HG03196 (cell line): ENCODE data around the gene MTHFSD.

Source experiments
- ATAC-seq: cut with Tn5 transposase; IDR thresholded peaks from one replicate; pipeline ENCODE4 v1.9.1; 2021; ENCODE audit not compliant: unreplicated experiment

MTHFSD gene

DNA sequence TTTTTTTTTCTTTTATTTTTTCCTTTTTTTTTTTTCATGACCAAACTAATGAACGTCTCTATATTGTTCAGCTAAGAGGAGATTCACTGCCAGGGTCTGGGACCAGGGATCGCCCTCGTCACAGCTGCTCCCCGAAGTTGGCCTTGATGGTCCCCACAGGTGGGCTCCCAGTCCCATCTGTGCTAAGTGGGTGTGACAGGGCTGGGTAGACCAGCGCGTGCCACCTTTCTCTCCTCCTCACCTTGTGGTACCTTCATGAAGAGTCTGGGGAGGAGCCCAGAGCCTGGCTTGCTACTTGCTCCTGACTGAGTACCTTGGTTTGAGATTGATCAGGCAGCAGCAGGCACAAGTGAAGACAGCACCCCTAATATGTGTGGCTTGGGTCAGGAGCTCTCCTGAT, 51.2 kb downstream of the MTHFSD start:
- no peak for ATAC-seq

DNA sequence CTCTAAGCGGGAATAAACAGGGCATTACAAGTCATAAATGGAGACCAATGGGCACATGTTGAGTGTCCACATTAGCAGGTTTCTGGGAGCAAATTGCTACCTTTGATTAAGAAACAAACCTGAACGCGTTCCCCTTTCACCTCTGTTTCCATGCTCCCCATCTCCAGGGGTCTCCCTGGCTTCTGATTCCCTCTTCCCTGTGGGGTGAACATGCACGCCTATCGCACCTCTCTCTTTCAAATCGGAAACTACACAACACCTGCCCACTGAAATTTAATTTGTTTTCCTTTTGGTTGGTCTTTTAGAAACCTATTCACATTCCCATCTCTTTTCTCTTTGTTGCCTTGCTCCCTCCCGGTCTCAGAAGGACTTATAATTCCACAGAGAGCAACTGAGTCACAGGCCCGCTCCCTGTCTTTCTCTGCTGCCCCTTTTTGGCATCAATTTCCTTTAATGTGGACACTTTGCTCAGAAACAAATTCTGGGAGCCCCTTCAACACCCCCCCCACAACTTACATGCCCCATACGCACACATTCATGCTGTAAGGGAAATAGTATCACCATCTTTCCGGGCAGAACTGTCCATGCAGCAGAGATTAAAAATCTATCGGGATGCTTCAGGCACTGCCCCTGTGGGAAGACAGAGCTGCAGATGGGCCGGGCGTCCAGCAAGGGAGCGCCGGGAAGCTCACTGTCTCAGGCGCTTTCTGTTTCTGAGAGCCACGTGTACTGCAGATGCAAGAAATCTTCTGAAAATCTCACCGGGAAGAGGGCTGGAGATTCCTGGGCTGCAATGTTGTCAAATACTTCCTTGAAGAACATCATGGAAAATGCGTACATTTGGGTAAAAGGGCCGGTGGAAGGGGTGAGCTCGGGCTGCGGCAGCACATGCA, 51.9 kb downstream of the MTHFSD start:
- no peak for ATAC-seq

GRCh38 chr16:86501989-86502855, 52.8 kb downstream of the MTHFSD start:
- no peak for ATAC-seq

DNA sequence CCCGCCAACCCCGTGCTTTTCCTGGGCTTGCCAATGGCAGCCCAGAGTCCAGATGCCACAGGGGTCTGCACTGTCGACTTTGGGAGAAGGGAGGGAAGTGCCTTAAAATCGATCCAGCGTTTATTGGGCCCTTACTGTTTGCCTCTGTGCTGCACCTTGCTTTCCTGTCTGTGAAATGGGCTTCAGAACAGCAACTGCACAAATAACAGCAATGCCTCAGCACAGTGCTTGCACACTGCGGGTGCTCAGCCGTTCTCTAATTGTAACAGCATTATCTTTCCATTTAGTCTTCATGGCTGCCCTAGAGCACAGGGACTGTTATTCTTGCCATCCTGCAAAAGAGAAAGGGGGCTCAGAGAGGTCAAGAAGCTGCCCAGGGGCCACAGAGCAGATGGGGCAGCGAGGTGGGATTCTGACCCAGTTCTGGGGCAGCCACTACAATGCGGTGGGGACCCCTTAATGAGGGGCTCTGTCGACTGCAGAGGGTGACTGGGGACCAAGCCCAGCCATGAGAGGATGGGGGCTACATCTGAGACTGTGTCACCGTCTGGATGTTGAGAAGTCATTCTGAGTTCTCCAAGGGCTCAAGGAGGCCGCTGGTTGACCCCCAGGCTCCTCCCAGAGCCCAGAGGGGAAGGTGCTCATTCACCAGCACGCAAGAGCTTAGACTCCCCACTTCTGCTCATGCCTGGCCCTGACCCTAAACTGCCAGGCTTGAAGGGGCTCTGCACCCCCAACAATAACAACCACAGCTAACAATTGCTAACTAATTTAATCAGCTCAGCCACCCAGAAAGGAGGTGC, 54.1 kb downstream of the MTHFSD start:
- no peak for ATAC-seq

GRCh38 chr16:86499889-86500707, 54.9 kb downstream of the MTHFSD start:
- ATAC-seq, result no peak

- no peak for ATAC-seq
Measured at GRCh38 chr16:86499440-86499786, 55.6 kb downstream of the MTHFSD start.

- no peak for ATAC-seq
Measured at GRCh38 chr16:86498671-86499439, 56.2 kb downstream of the MTHFSD start.

GRCh38 chr16:86498155-86498670, 56.8 kb downstream of the MTHFSD start:
- ATAC-seq, result no peak

- ATAC-seq, result no peak
Measured at GRCh38 chr16:86497551-86498021, 57.4 kb downstream of the MTHFSD start.

DNA sequence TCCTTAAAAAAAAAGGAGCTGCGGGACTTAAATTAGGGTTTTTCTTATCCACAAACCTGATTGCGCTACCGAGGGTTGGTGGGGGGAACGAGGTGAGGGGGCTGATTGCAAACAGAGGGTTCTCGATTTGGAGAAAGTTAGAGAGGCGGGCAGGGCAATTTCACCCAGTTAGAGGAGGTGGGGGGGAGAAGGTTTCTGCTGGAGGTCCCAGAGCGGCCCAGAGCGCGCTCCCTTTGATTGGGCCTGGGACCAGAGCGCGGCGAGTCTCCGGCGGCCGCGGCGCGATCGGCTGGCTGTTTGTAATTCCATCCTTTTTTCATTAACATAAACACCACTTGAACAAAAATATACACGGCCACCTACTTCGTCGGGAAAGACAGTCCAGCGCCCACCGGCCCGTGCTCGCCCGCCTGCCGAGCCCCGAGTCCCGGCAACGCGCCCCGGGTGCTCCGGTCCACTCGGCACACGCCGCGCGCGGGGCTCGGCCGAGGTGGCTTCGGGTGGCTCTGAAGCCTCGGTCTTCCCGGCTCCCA, 58.0 kb downstream of the MTHFSD start:
- ATAC-seq, result no peak

GRCh38 chr16:86496262-86496928, 58.6 kb downstream of the MTHFSD start:
- no peak for ATAC-seq

DNA sequence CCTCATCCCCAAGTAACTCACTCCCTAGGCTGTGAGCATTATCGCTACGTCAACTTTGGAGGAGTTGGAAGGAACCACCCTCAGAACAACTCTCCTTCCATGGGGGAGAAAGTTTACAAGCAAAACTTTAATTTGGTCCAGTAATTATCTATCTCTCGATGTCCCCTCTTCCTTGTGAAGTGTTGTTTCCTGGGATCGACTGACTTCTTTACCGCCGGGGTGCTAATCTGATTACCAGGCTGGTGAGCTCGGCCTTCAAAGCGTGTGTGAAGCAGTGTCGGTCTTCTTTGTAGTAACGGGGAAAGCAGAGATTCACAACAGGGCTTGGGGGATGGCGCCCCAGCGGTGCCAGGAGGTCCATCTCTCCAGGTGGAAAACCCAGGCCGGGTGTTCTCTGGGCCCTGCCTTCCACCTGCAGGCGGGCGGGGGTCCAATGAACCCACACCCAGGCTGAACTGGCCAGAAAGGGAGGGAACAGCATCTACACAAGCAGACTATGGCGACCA, 59.2 kb downstream of the MTHFSD start:
- ATAC-seq, result no peak

- ATAC-seq, result no peak
Measured at GRCh38 chr16:86495357-86495701, 59.7 kb downstream of the MTHFSD start.

- ATAC-seq, result no peak
Measured at GRCh38 chr16:86494565-86495356, 60.3 kb downstream of the MTHFSD start.

- no peak for ATAC-seq
Measured at GRCh38 chr16:86494039-86494564, 60.9 kb downstream of the MTHFSD start.

DNA sequence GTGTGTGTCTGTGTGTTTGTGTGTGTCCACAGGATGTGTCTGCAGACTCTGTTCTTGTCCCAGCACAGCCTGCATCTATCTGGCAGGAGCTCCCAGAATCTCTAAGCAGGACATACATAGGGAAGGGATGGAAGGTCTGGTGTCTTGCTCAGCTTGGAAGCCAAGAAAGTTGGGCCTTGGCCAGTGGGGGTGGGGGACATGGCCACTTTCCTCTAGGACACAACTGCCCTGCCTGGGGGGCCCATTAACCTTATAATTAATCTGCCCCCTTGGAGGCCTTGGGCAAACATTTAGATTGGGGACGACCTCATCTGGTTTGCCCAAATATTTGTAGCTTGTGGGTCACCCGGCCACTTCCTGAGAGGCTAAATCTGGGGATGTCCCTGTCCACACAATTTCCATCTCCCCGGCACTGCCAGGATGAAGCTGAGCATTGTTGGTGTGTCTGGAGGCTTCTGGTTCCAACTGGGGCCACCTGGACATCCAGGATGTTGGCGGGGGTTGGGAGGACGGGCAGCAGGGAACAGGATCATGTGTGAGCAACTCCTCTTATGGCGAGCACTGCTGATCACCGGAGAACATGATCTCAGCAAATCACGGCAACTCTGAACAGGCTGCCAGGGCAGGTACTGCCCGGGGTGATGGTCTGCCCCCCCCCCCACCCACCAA, 61.9 kb downstream of the MTHFSD start:
- ATAC-seq, result no peak
